Stimulated activated CD4-positive, alpha-beta T cell treated with anti-CD3 and anti-CD28 coated beads, TNF-alpha, amount 100 ng/mL, for 24 hours (primary cell): ENCODE measurements around the gene RCC1.
"Not testable (repeated sequence)": the region's sequence is repeated elsewhere in the genome, so short reads cannot be mapped to it uniquely, and the experiment has no call there.

Experiments
- DNase-seq, 3 experiments: peaks; one replicate each; pipeline ENCODE4 v3.0.0-alpha.2; 2020; ENCODE audit warnings: low read depth in 3 of 3

The RCC1 gene

GRCh38 chr1:28586585-28587391 is 80.9 kb downstream of the RCC1 start:
- DNase-seq = not testable (repeated sequence)
